ENCODE measurements around the gene TBC1D21. TPM values are rescaled to one million over a fixed set of nuclear protein-coding genes. Genes with fewer than 3 reads are reported as not detected.

Gene TBC1D21
- polyA plus RNA-seq, 1 donor from 2014 or later = not detected

DNA sequence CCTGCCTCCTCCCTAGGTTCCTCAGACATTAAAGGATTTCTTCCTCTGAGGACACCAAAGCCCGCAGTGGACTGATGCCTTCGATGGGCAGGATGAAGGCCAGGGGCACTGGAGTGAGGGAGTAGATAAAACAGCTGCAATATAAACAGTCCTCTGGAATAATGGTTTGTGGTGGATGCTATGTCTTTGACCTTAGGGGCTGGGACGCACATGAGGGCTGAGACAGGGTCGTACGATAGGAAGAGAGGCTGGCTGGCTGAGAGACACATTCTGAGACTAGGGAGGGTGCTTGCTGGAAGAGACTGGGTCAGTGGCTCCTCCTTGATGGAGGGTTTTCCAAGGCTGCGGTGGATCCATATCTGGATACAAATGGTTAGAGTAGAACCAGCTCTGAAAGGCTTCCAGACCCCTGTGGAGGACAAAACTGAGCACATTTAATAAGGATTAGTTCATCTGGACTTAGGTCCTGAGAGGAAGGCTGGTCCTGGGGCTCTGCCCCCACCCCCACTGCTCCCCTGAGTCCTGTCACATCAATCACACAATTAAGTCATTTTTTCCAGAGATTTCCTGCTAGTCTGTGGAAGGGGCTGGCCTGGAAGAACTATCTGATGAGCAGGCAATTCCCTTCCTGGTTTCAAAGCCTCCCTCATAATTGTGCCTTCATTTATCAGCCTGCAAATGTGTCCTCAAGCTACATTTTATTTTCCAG, 15.8 kb downstream of the TBC1D21 start:
- H3K27ac Mint-ChIP-seq = no peak overlapping the region
- H3K4me3 Mint-ChIP-seq = peak overlapping the region in 1 of 4 donors; percentile 50
- H3K27me3 Mint-ChIP-seq = peaks cover 17% of the 10 kb centered on the region
- H3K4me1 Mint-ChIP-seq = no peaks in the 10 kb centered on the region
- peaks cover 0 to 4% (median 0%) of the 10 kb centered on the region in 3 donors for H3K9me3 Mint-ChIP-seq
- H3K36me3 Mint-ChIP-seq = no peaks in the 10 kb centered on the region

DNA sequence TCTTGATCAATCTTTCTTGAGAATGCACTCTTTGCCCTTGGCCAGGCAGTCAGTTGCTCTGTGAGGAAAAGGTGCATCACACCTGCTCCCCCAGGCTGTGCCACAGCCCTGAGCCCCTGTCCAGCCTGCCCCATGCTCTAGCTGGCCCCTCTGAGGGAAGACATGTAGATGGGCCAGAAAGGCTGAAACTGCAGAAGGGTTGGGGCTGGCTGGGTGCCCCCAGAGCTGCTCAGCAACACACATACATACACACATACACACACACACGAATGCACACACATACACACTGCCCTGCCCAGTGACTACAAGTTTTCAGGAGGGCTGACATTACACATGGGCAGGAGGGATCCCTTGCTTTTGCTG, 16.4 kb downstream of the TBC1D21 start:
- Mint-ChIP-seq H3K36me3 (no peaks in the 10 kb centered on the region), H3K9me3 (peaks cover 0 to 4% (median 0%) of the 10 kb centered on the region in 3 donors), H3K27me3 (peaks cover 15% of the 10 kb centered on the region), H3K27ac (no peak overlapping the region), H3K4me1 (no peaks in the 10 kb centered on the region), H3K4me3 (peak overlapping the region in 1 of 4 donors; percentile 50)

DNA sequence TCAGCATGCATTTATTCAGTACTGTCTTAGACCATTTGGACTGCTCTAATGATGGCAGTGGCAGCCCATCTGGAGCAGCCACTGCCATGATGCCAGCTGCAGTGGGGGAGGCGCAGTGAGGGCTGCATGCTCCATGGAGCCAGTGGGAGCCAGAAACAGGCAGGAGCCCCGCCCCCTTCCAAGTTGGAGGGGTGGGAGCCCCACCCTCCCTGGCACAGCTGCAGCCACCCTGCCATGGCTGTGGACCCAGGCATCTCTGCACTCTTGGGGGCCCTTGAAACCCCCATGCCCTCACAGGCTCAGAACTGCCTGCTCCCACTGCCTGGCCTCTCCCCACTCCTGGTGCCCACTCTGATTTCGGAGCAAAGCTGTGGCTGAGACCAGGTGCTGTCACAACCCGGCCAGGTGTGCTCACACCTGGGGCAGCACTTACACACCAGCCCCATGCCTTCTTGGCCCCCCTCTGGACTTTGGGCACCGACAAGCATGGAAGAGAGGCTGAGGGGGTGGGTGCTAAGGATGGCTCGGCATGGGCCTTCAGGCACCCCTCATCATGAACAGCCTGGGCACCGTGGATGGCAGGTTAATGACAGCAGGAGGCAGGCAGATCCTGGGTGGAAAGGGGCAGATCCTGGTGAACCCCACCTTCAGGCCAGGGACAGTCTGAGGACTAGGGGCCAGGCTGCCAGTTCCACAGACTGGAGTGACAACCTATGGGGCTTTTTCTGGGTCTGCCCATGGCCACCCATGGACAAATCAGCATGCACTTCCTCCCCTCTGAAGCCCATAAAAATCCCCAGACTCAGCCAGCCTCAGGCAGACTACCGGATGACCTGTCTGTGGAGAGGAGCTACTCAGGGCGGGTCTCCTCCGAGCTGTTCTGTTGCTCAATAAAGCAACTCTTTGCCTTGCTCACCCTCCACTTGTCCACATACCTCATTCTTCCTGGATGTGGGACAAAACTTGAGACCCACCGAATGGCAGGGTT, 18.3 kb downstream of the TBC1D21 start:
- no peak overlapping the region for H3K27ac Mint-ChIP-seq
- H3K27me3 Mint-ChIP-seq = peaks cover 18% of the 10 kb centered on the region
- no peaks in the 10 kb centered on the region for H3K36me3 Mint-ChIP-seq
- H3K4me3 Mint-ChIP-seq = no peak overlapping the region
- H3K4me1 Mint-ChIP-seq = no peaks in the 10 kb centered on the region
- H3K9me3 Mint-ChIP-seq = peaks cover 0 to 4% (median 0%) of the 10 kb centered on the region in 3 donors

DNA sequence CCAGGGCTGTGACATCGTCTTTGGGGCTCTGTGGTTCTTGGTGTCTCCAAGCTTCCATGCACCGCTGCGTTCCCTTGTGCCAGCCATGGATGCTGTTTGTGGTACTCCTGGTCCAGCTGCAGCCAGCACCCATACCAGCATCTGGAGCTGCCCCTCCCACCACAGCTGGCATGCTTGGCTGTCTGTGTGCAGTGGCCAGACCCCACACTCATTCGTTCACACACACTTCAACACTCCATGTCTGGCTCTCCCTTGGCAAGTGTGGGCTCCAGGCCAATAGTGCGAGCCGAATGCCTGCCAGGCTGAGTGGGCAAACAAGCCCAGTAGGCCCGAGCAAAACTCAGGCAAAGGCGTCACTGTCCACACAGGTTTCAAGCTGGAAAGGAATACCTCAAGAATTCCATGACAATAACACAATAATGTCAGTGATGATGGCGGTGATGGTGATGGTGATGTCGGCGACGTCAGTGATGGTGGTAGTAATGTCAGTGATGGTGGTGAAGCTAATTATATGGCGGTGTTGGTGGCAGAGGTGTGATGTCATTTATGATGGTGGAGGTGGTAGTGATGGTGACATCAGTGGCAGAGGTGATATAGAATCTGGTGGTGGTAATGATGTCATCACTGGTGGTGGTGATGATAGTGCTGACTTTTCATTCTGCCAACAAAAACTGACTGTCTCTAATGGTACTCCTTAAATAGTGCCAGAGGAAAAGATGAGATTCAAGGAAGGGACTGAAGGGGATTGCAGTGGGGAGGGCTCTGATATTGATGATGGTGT, 19.3 kb downstream of the TBC1D21 start:
- Mint-ChIP-seq H3K27me3 (peaks cover 17% of the 10 kb centered on the region), H3K9me3 (peaks cover 0 to 4% (median 0%) of the 10 kb centered on the region in 3 donors), H3K27ac (no peak overlapping the region), H3K4me3 (no peak overlapping the region), H3K36me3 (no peaks in the 10 kb centered on the region), H3K4me1 (no peaks in the 10 kb centered on the region)

DNA sequence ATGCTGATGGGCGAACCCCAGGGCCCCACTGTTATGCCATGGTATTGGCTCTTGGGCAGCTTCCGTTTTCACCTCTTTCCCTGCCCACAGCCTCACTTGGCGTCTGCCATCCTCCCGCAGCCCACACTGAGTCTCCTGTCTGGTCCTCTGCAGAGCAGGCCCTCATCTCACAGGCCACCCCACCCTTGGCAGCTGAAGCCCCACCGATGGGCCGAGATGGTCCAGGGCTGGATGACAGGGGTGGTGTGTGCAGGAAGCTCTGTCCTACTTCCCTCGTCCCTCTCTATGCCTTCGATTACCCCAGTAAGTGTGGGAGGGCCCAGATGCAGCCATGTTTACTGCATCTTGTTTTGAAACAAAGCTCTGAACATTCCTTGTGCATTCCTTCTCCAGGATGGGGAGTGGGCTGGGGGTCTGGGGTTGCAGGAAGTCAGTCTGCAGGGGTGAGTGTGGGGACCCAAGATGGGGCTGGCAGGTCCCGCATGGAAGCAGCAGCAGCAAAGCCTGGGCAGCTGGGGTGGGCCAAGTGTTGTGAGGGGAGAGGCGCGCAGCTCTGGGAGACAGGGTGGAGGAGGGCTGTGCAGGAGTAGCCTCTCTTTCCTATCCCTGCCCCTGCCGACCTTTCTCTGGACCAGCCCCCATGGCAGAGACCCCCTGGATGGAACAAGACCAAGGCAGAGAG, 20.9 kb downstream of the TBC1D21 start:
- Mint-ChIP-seq H3K4me3 (no peak overlapping the region), H3K27me3 (peaks cover 15% of the 10 kb centered on the region), H3K9me3 (peaks cover 0 to 4% (median 0%) of the 10 kb centered on the region in 3 donors), H3K4me1 (no peaks in the 10 kb centered on the region), H3K36me3 (no peaks in the 10 kb centered on the region), H3K27ac (no peak overlapping the region)

DNA sequence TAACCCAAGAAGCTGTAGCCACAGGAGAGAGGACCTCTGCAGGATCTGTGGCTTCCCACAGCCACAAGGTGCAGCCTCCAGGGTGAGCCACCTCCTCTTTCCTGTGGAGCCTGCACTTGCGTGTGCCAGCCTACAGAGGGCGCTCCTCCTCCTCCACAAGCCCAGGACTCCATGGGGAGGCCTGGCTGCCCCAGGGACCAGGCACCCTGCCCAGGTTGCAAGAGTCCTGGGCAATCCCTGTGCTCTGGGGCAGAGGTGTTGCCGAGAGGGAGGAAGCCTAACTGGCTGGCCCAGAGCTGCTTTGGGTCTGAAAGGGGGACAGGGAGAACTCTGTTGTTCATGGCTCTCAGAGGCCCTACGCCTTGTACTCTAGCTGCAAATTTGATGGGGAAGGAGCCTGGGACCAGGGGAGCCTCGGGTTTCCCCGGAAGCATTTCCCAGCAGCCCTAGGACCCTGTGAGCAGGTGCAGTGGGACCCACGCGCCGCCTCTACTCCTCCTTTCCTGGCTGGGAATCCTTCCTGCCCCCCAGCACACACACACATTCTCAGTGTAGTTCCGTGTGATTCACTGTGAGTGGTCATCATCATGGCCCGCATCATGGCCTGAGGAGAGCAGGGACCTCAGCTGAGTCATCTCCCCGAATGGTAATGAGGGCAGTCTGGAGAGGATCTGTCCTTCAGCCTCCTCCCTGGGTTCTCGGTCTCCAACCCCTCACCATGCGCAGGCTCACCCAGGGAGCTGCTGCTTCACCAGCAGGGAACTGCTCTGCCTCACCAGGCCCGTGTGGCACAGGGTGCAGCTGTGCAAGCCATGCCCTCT, 24.3 kb downstream of the TBC1D21 start:
- H3K4me3 Mint-ChIP-seq = no peak overlapping the region
- H3K4me1 Mint-ChIP-seq = no peaks in the 10 kb centered on the region
- peaks cover 4% of the 10 kb centered on the region for H3K27me3 Mint-ChIP-seq
- no peak overlapping the region for H3K27ac Mint-ChIP-seq
- peaks cover 0 to 3% (median 0%) of the 10 kb centered on the region in 3 donors for H3K9me3 Mint-ChIP-seq
- no peaks in the 10 kb centered on the region for H3K36me3 Mint-ChIP-seq

DNA sequence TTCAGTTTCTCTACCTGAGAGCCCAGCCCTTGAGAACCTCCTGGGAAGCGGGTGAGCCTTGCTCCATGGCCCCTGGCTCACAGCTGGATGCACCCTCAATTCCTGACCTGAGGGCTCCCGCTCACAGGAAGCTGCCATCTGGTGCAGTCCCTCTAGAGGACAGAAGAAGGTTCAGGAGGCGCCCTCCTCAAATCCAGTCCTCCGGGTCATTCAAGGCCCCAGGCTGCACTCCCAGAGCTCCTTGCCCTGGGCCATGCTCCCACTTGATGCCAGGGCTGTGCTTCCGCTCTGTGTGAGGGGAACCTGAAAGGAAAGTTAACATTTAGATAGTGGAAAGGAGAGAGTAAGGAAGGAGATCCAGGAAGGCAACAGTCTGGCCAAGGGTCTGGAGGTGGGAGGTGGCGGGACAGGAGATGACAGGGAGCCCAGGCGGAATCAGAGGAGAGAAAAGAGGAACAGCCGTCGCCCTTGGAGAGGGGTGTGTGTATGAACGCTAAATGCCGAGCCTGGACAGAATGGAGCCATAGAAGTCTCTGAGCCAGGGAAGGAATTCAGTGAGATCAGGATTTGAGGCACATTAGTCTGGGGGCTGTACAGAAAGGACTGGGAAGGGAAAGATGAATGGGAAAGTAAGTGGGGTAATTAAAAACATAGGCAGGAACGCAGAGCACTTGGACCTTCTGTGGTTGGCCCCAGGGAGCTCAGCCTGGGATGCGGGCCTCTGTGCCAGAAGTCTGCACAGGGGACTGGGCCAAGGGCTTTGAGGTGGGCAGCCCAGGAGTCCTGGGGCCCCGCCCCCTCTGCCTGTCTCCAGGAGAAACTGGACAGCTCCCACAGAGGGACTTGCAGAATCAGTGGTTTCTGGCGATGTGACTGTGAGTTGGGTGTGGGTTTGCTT, 26.1 kb downstream of the TBC1D21 start:
- peaks cover 4% of the 10 kb centered on the region for H3K27me3 Mint-ChIP-seq
- peak overlapping the region in 1 of 3 donors; percentile 31 for H3K27ac Mint-ChIP-seq

DNA sequence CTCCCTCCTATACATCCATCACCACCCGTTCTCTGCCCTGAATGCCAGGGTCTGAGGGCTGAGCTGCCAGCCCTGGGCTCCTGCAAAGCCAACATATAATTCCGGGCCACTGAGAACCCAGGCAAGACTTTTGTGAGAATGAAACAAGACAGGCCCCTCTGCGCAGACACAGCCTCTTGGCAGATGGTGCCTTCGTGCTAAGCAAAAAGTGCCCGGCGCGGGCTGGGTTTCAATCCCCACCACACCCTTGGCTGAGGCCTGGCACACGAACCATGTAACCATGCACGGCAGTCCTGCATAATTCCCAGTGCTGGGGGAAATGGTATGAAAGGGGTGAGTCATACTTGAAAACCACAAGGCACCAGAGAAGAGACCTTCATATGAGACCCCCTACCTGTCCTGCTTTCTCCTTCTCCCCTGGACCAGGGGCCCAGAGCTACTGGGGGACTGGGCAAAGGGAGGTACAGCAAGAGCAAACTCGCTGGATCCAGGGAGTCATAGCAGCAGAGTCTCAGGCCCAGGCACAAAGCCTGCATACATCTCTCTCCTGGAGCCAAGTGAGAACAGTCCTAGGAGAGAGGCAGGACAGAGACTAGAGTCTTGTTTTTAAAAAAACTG, 26.8 kb downstream of the TBC1D21 start:
- Mint-ChIP-seq H3K4me3 (no peak overlapping the region), H3K4me1 (no peaks in the 10 kb centered on the region), H3K27me3 (peaks cover 3% of the 10 kb centered on the region), H3K27ac (no peak overlapping the region), H3K36me3 (no peaks in the 10 kb centered on the region), H3K9me3 (peaks cover 0 to 2% (median 0%) of the 10 kb centered on the region in 3 donors)

More for the DNA sequence above, 26.1 kb downstream of the TBC1D21 start:
- no peaks in the 10 kb centered on the region for H3K36me3 Mint-ChIP-seq
- peaks cover 0 to 2% (median 0%) of the 10 kb centered on the region in 3 donors for H3K9me3 Mint-ChIP-seq
- H3K4me3 Mint-ChIP-seq = peak overlapping the region in 1 of 4 donors; percentile 45
- no peaks in the 10 kb centered on the region for H3K4me1 Mint-ChIP-seq

DNA sequence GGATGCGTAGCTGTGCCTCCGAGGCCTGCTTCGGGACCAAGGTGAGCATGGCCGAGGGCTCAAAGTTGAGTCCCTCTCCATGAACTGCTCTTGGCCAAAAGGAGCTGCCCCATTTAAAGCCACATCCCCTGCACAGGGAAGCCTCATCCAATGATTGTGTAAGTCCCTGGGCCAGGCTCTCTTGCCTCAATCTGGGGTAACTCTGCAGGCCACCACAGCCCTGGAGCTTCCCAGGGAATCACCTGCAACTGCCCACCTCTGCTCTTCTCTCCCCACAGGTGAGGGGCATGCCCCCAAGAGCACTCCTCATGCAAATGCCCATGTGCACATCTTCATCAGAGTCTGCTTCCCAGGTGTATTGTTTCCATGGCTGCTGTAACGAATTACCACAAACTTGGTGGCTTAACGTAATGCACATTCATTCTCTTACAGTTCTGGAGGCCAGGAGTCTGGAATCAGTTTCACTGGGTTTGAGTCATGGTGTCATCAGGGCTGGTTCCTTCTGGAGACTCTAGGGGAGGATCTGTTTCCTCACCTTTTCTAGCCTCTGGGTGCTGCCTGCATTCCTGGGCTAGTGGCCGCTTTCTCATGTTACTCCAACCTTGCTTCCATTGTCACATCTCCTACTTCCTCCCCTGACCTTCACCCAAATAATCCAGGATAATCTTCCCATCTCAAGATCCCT, 27.9 kb downstream of the TBC1D21 start:
- no peaks in the 10 kb centered on the region for H3K36me3 Mint-ChIP-seq
- no peaks in the 10 kb centered on the region for H3K4me1 Mint-ChIP-seq
- no peaks in the 10 kb centered on the region for H3K27me3 Mint-ChIP-seq
- no peak overlapping the region for H3K4me3 Mint-ChIP-seq
- H3K9me3 Mint-ChIP-seq = peaks cover 0 to 2% (median 0%) of the 10 kb centered on the region in 3 donors
- H3K27ac Mint-ChIP-seq = peak overlapping the region in 1 of 3 donors; percentile 59

DNA sequence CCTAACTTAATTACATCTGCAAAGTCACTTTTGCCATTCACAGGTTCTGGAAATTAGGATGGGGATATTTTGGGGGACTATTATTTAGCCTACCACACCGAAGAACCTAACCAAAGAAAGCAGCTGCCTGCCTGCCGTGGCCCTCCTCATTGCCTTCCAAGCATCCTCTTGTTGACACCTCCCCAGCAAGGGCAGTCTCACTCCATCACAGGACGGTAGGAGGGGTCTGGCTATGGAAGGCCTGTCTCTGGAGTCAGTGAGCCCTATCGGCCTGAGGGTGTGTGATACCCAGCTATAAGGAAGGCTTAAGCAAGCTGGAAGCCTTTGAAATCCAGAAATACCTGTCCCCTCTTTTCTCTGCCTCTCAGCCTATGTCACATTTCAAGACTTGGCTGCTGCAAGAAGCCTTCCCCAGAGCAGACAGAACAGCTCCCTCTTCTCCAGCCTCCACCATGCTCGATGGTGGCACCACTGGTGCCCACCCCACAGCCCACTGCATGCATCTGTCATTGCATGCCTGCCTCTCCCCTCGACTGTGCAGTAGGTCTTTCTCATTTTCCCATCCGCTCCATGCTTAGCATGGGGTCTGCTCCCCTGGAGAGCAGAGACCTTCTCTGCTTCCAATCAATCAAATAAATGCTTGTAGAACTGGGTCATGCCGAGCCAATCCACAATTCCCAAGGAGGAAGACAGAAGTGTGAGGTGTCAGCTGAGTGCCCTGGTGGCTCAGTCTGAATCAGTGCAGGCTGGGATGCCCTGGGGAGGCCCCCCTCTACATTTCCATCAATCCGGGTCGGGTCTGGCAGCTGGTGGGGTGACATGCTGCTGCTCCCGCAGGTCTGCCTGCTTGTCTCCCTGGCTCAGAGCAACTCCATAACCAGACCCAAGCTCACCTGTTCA, 29.0 kb downstream of the TBC1D21 start:
- H3K36me3 Mint-ChIP-seq = peaks cover 2% of the 10 kb centered on the region
- no peak overlapping the region for H3K27ac Mint-ChIP-seq
- H3K4me3 Mint-ChIP-seq = no peak overlapping the region
- H3K27me3 Mint-ChIP-seq = no peaks in the 10 kb centered on the region
- H3K9me3 Mint-ChIP-seq = peaks cover 0 to 2% (median 0%) of the 10 kb centered on the region in 3 donors
- no peaks in the 10 kb centered on the region for H3K4me1 Mint-ChIP-seq

DNA sequence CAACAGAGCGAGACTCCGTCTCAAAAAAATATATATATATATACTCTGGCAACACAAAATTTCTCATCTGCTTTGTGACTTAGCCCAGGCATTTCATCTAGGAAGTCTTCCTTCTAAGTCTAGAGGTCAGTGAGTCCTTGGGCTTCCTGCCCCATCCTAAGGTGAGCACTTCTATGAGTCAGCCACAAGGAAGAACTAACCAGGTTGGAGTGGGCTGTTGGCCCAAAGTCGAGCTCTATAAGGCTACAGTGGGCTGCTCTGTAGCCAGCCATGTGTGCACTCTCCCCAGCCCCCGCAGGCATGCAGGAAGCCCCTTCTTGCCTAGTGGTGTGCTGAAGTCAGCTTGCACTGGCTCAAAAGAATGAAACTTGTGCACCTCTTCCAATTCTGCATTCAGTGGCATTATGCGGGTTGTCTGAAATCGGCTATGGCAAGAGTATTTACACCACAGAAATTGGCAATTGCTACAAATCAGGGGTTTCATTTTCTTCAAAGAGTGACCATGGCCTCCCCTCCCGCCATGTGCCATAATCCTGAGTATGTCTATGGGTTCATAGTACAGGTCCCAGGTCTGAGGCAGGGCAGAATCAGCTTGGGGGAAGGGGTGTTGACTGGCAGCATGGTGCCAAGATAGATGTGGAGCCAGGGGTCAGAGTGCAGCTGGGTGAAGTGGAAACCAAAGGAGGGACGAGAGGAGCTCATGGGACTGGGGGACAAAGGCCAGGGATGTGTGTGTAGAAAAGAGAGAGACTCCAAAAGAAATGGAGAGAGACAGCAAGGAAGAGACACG, 30.9 kb downstream of the TBC1D21 start:
- no peak overlapping the region for H3K4me3 Mint-ChIP-seq
- H3K36me3 Mint-ChIP-seq = peaks cover 2% of the 10 kb centered on the region
- H3K9me3 Mint-ChIP-seq = peaks cover 0 to 2% (median 0%) of the 10 kb centered on the region in 3 donors
- no peaks in the 10 kb centered on the region for H3K4me1 Mint-ChIP-seq
- H3K27ac Mint-ChIP-seq = no peak overlapping the region
- no peaks in the 10 kb centered on the region for H3K27me3 Mint-ChIP-seq

Measured in IgD-negative memory B cell (primary cell).